GM19351 (cell line): ENCODE data around the gene GATA5.

ENCODE experiments used
- ATAC-seq: cut with Tn5 transposase; IDR thresholded peaks from one replicate; pipeline ENCODE4 v1.9.1; 2021; ENCODE audit warnings: mild to moderate bottlenecking, moderate library complexity; ENCODE audit not compliant: unreplicated experiment

Gene GATA5

GRCh38 chr20:62473717-62474603, 1.8 kb downstream of the GATA5 start:
- ATAC-seq = no peak

GRCh38 chr20:62472941-62473585, 2.7 kb downstream of the GATA5 start:
- ATAC-seq = no peak

- no peak for ATAC-seq
Measured at GRCh38 chr20:62472138-62472940, 3.5 kb downstream of the GATA5 start.

- ATAC-seq = no peak
Measured at GRCh38 chr20:62470459-62470858, 5.3 kb downstream of the GATA5 start.

- no peak for ATAC-seq
Measured at GRCh38 chr20:62470001-62470400, 5.8 kb downstream of the GATA5 start.

- ATAC-seq = no peak
Measured at GRCh38 chr20:62469352-62469751, 6.4 kb downstream of the GATA5 start.

GRCh38 chr20:62466806-62467537, 8.8 kb downstream of the GATA5 start:
- no peak for ATAC-seq

- no peak for ATAC-seq
Measured at GRCh38 chr20:62466072-62466760, 9.6 kb downstream of the GATA5 start.

GRCh38 chr20:62464990-62465389, 10.8 kb downstream of the GATA5 start:
- no peak for ATAC-seq

GRCh38 chr20:62464425-62464770, 11.4 kb downstream of the GATA5 start:
- no peak for ATAC-seq

GRCh38 chr20:62463651-62464424, 12.0 kb downstream of the GATA5 start:
- no peak for ATAC-seq

GRCh38 chr20:62462976-62463592, 12.7 kb downstream of the GATA5 start:
- ATAC-seq = no peak

GRCh38 chr20:62461834-62462233, 14.0 kb downstream of the GATA5 start:
- ATAC-seq = no peak

- ATAC-seq = no peak
Measured at GRCh38 chr20:62461157-62461556, 14.6 kb downstream of the GATA5 start.

GRCh38 chr20:62460678-62461077, 15.1 kb downstream of the GATA5 start:
- no peak for ATAC-seq

GRCh38 chr20:62459488-62459887, 16.3 kb downstream of the GATA5 start:
- no peak for ATAC-seq

- ATAC-seq = no peak
Measured at GRCh38 chr20:62458275-62459251, 17.2 kb downstream of the GATA5 start.

- ATAC-seq = no peak
Measured at GRCh38 chr20:62457831-62458230, 18.0 kb downstream of the GATA5 start.
